H1 (cell line): Measurements from ENCODE around the gene FCAR. TPM values are rescaled to one million over a fixed set of nuclear protein-coding genes. Genes with fewer than 3 reads are reported as not detected.

ENCODE experiments used
- CTCF ChIA-PET: fragments of 300-600 bp; sonication (Branson Sonifier 250); formaldehyde crosslinking; loops from one replicate; lab custom pipeline; 2021; ENCODE audit not compliant: partially characterized antibody; lab: Charles Lee
- POLR2A ChIA-PET: fragments of 300-600 bp; sonication (Branson Sonifier 250); formaldehyde crosslinking; loops from one replicate; lab custom pipeline; 2021; ENCODE audit warnings: inconsistent platforms; ENCODE audit not compliant: partially characterized antibody; lab: Charles Lee
- DNase-seq, 2 experiments: peaks; one replicate each; pipeline versions ENCODE4 v3.0.0 to v3.0.0-alpha.2; 2010 to 2022; ENCODE audit warnings: low spot score in 2 of 2, low read depth in 1 of 2, mixed read lengths in 1 of 2
- FAIRE-seq: peaks from 2 replicates; lab custom pipeline; 2011; peaks lifted over from hg19 to GRCh38; lab: Jason Lieb, UNC
- H2AFZ ChIP-seq: 2 replicates; pipeline ENCODE4 v1.8.1; 2012; ENCODE audit warnings: low read length, inconsistent platforms
- H2AK5ac ChIP-seq: 2 replicates; pipeline ENCODE4 v1.6.1; 2013; ENCODE audit warnings: low read depth, low read length
- H2BK120ac ChIP-seq: replicated peaks from 2 replicates; pipeline ENCODE3; 2013; ENCODE audit warnings: low read depth, low read length, inconsistent platforms
- H2BK12ac ChIP-seq: 2 replicates; pipeline ENCODE4 v1.6.1; 2013; ENCODE audit warnings: low read depth, low read length
- H2BK15ac ChIP-seq: 2 replicates; pipeline ENCODE4 v1.6.1; 2013; ENCODE audit warnings: low read length
- H2BK20ac ChIP-seq: 2 replicates; pipeline ENCODE4 v1.6.1; 2013; ENCODE audit warnings: low read length
- H2BK5ac ChIP-seq: 2 replicates; pipeline ENCODE4 v1.6.1; 2013; ENCODE audit warnings: low read depth, low read length
- H3K14ac ChIP-seq: 2 replicates; pipeline ENCODE4 v1.6.1; 2013; ENCODE audit warnings: inconsistent platforms; ENCODE audit not compliant: insufficient read length
- H3K18ac ChIP-seq: 2 replicates; pipeline ENCODE4 v1.6.1; 2013; ENCODE audit warnings: low read length; ENCODE audit errors: extremely low read depth
- H3K23ac ChIP-seq: 2 replicates; pipeline ENCODE4 v1.6.1; 2013; ENCODE audit warnings: inconsistent platforms; ENCODE audit not compliant: insufficient read length
- H3K23me2 ChIP-seq: 2 replicates; pipeline ENCODE4 v1.6.1; 2013; ENCODE audit warnings: low read depth, low read length
- H3K27ac ChIP-seq: 2 replicates; pipeline ENCODE4 v1.6.1; 2011; ENCODE audit warnings: low read depth, low read length, inconsistent platforms
- H3K27me3 ChIP-seq, 4 experiments: replicated peaks in 1 of 4; 1 replicate in 1 of 4; 2 replicates in 3 of 4; pipeline versions ENCODE4 v1.6.1 to v1.8.1; 2011 to 2013; ENCODE audit warnings: low read length in 3 of 4, mild to moderate bottlenecking in 3 of 4, inconsistent platforms in 2 of 4, mixed read lengths in 2 of 4, moderate library complexity in 1 of 4; ENCODE audit not compliant: control insufficient read depth in 3 of 4, insufficient read depth in 3 of 4; ENCODE audit errors: extremely low read depth in 1 of 4
- H3K36me3 ChIP-seq, 4 experiments: 2 replicates each; pipeline versions ENCODE4 v1.6.1 to v1.8.1; 2011 to 2013; ENCODE audit warnings: mild to moderate bottlenecking in 4 of 4, low read length in 3 of 4, moderate library complexity in 2 of 4, control low read depth in 1 of 4, inconsistent platforms in 1 of 4; ENCODE audit not compliant: insufficient read depth in 4 of 4, control insufficient read depth in 2 of 4
- H3K4ac ChIP-seq: replicated peaks from 2 replicates; pipeline ENCODE3; 2013; ENCODE audit warnings: low read length, low read depth, mixed read lengths, inconsistent platforms; ENCODE audit not compliant: insufficient read length
- H3K4me1 ChIP-seq, 4 experiments: replicated peaks in 1 of 4; 1 replicate in 1 of 4; 2 replicates in 3 of 4; pipeline versions ENCODE4 v1.6.1 to v1.8.1; 2011 to 2013; ENCODE audit warnings: low read length in 3 of 4, inconsistent platforms in 2 of 4, mixed read lengths in 1 of 4; ENCODE audit not compliant: insufficient read depth in 4 of 4, control insufficient read depth in 3 of 4
- H3K4me2 ChIP-seq, 2 experiments: 2 replicates each; pipeline versions ENCODE4 v1.6.1 to v1.8.1; 2011 to 2013; ENCODE audit warnings: low read depth in 2 of 2, low read length in 2 of 2, control low read depth in 1 of 2, inconsistent platforms in 1 of 2, mild to moderate bottlenecking in 1 of 2; ENCODE audit not compliant: insufficient read depth in 1 of 2
- H3K4me3 ChIP-seq, 4 experiments: fragments of 200-600, 300-600 bp in 1 of 4; sonication (generic), shearing (Covaris generic), sonication (Bioruptor Twin) in 1 of 4; 2 replicates each; pipeline versions ENCODE4 v1.5.1 to v1.8.1; 2011 to 2016; ENCODE audit warnings: low read length in 4 of 4, low read depth in 3 of 4, control low read depth in 2 of 4, inconsistent platforms in 2 of 4, mild to moderate bottlenecking in 2 of 4, mixed read lengths in 1 of 4, moderate library complexity in 1 of 4; ENCODE audit not compliant: insufficient read depth in 2 of 4; ENCODE audit errors: extremely low read depth in 1 of 4
- H3K56ac ChIP-seq: replicated peaks from 2 replicates; pipeline ENCODE3; 2013; ENCODE audit warnings: low read depth, mild to moderate bottlenecking, mixed read lengths, low read length, inconsistent platforms; ENCODE audit not compliant: insufficient read length
- H3K79me1 ChIP-seq: 2 replicates; pipeline ENCODE4 v1.6.1; 2013; ENCODE audit warnings: low read depth, low read length, control low read depth
- H3K79me2 ChIP-seq, 2 experiments: 2 replicates each; pipeline versions ENCODE4 v1.6.1 to v1.8.1; 2012 to 2013; ENCODE audit warnings: low read length in 2 of 2, mild to moderate bottlenecking in 2 of 2, inconsistent platforms in 1 of 2; ENCODE audit not compliant: insufficient read depth in 2 of 2, control insufficient read depth in 1 of 2
- H3K9ac ChIP-seq, 4 experiments: replicated peaks in 1 of 4; 1 replicate in 1 of 4; 2 replicates in 3 of 4; pipeline versions ENCODE4 v1.6.1 to v1.8.1; 2011 to 2013; ENCODE audit warnings: low read depth in 3 of 4, low read length in 3 of 4, control low read depth in 2 of 4, mild to moderate bottlenecking in 2 of 4, moderate library complexity in 2 of 4, inconsistent platforms in 1 of 4; ENCODE audit errors: extremely low read depth in 1 of 4
- H3K9me3 ChIP-seq, 2 experiments: 2 replicates each; pipeline versions ENCODE4 v1.6.1 to v1.8.1; 2012 to 2013; ENCODE audit warnings: mild to moderate bottlenecking in 2 of 2, moderate library complexity in 2 of 2, control low read depth in 1 of 2, inconsistent platforms in 1 of 2, low read depth in 1 of 2, low read length in 1 of 2, mixed read lengths in 1 of 2; ENCODE audit not compliant: insufficient read depth in 2 of 2
- H4K20me1 ChIP-seq, 2 experiments: replicated peaks in 1 of 2; 2 replicates each; pipeline versions ENCODE3 to v1.8.1; 2011 to 2013; ENCODE audit warnings: inconsistent platforms in 2 of 2, low read length in 2 of 2, mild to moderate bottlenecking in 1 of 2; ENCODE audit not compliant: insufficient read depth in 2 of 2, control insufficient read depth in 1 of 2
- H4K5ac ChIP-seq: 2 replicates; pipeline ENCODE4 v1.6.1; 2013; ENCODE audit warnings: low read length, low read depth, mixed read lengths, inconsistent platforms; ENCODE audit not compliant: insufficient read length
- H4K8ac ChIP-seq: 2 replicates; pipeline ENCODE4 v1.8.0; 2013; ENCODE audit warnings: mild to moderate bottlenecking, moderate library complexity, low read length, inconsistent platforms; ENCODE audit not compliant: insufficient read depth; ENCODE audit errors: extremely low read depth
- H4K91ac ChIP-seq: replicated peaks from 2 replicates; pipeline ENCODE3; 2013; ENCODE audit warnings: low read length, mixed read lengths, inconsistent platforms; ENCODE audit not compliant: insufficient read length
- CHD1 ChIP-seq: IDR thresholded peaks from 2 replicates; pipeline ENCODE4 v1.6.1; 2012; ENCODE audit warnings: low read depth, low read length, improper control_type of control experiment
- CHD2 ChIP-seq: IDR thresholded peaks from 2 replicates; pipeline ENCODE4 v1.6.1; 2012; ENCODE audit warnings: low read length, improper control_type of control experiment
- EZH2 ChIP-seq: fragments of 200-600 bp; sonication (generic); IDR thresholded peaks from 2 replicates; pipeline ENCODE4 v1.7.1; 2012; ENCODE audit warnings: low read depth, mild to moderate bottlenecking, moderate library complexity, low read length, inconsistent platforms; ENCODE audit not compliant: severe bottlenecking
- FOSL1 ChIP-seq: IDR thresholded peaks from 2 replicates; pipeline ENCODE4 v1.6.1; 2011; ENCODE audit warnings: mild to moderate bottlenecking, low read depth, low read length, moderate library complexity; ENCODE audit not compliant: insufficient read depth
- HDAC6 ChIP-seq: IDR thresholded peaks from one replicate; pipeline ENCODE4 v1.7.1; 2012; ENCODE audit warnings: low read depth, mild to moderate bottlenecking, inconsistent platforms, low read length, moderate library complexity
- JUND ChIP-seq: IDR thresholded peaks from 2 replicates; pipeline ENCODE4 v1.6.1; 2011; ENCODE audit warnings: mild to moderate bottlenecking, improper control_type of control experiment, low read length
- KDM1A ChIP-seq: fragments of 200-600, 300-600 bp; sonication (generic); IDR thresholded peaks from 2 replicates; pipeline ENCODE4 v1.7.1; 2016; ENCODE audit warnings: mild to moderate bottlenecking, low read length, borderline replicate concordance
- POLR2AphosphoS5 ChIP-seq: IDR thresholded peaks from 2 replicates; pipeline ENCODE4 v1.6.1; 2011; ENCODE audit warnings: low read depth, low read length
- POU5F1 ChIP-seq: IDR thresholded peaks from 2 replicates; pipeline ENCODE4 v1.6.1; 2011; ENCODE audit warnings: low read depth, mild to moderate bottlenecking, low read length, moderate library complexity
- RBBP5 ChIP-seq: IDR thresholded peaks from 2 replicates; pipeline ENCODE4 v1.7.1; 2012; ENCODE audit warnings: low read depth, mild to moderate bottlenecking, inconsistent platforms, low read length, moderate library complexity, borderline replicate concordance
- RXRA ChIP-seq: IDR thresholded peaks from 2 replicates; pipeline ENCODE4 v1.6.1; 2011; ENCODE audit warnings: low read depth, mild to moderate bottlenecking, low read length, moderate library complexity; ENCODE audit not compliant: insufficient read depth
- SP1 ChIP-seq: IDR thresholded peaks from 2 replicates; pipeline ENCODE4 v1.6.1; 2011; ENCODE audit warnings: low read depth, low read length
- SRF ChIP-seq: IDR thresholded peaks from 2 replicates; pipeline ENCODE4 v1.6.1; 2011; ENCODE audit warnings: mild to moderate bottlenecking, low read depth, low read length, moderate library complexity
- TAF7 ChIP-seq: optimal IDR thresholded peaks from 2 replicates; pipeline ENCODE3; 2011; ENCODE audit warnings: low read depth, mild to moderate bottlenecking, inconsistent platforms, low read length, moderate library complexity, borderline replicate concordance
- TEAD4 ChIP-seq: IDR thresholded peaks from 2 replicates; pipeline ENCODE4 v1.6.1; 2012; ENCODE audit warnings: low read depth, low read length, inconsistent platforms, mixed read lengths
- WGBS, 2 experiments: shearing (Covaris generic) in 1 of 2; methylation state at CpG; one replicate each; pipeline versions ENCODE4 v1.1.6 to v1.1.7; 2013 to 2015; ENCODE audit warnings: low lambda C conversion rate in 2 of 2, mixed read lengths in 2 of 2, inconsistent platforms in 1 of 2, low coverage in 1 of 2, missing lambda C conversion rate in 1 of 2; ENCODE audit not compliant: insufficient replicate concordance in 2 of 2, insufficient coverage in 1 of 2, insufficient read length in 1 of 2; ENCODE audit errors: extremely low coverage in 1 of 2, missing lambda C conversion rate in 1 of 2; 5-methylcytosine and 5-hydroxymethylcytosine counted together
- polyA plus RNA-seq, 7 experiments: library from polyadenylated mRNA; depleted of rRNA in 3 of 7; stranded (reverse) in 5 of 7; unstranded in 2 of 7; fragments of >200 nt in 5 of 7; fragments of 200-250 nt in 2 of 7; gene quantifications; 1 replicate in 5 of 7; 2 replicates in 1 of 7; 4 replicates in 1 of 7; pipeline versions ENCODE4 v1.2.1 to v1.2.3, GENCODE V29; 2011 to 2013; ENCODE audit warnings: missing spikeins in 2 of 7, mixed read lengths in 2 of 7
- total RNA-seq: library from RNA; stranded (reverse); fragmentation: NEBNext Ultra II Directional; extraction: Animal tissue kit (Norgen Biotek cat#: 25700); gene quantifications from 2 replicates; pipeline ENCODE4 v1.2.1, GENCODE V29; 2021

Gene FCAR
- total and polyA plus RNA-seq, 2 of the 8 experiments (the other 6 are each of a cell fraction or from before 2014, with no cell fraction given), result not detected

- Histone ChIP-seq H3K27me3 (no peaks in the 10 kb centered on the region), H2BK5ac (peak overlapping the region; percentile 60; the same call in 1 of the 2 replicates), H3K18ac (no peak overlapping the region; the same call in 1 of the 2 replicates), H3K23me2 (no peaks in the 10 kb centered on the region; the same call in 1 of the 2 replicates), H2AK5ac (0 out of 2 replicates have a peak overlapping the region, but pooled peaks have one; percentile 53), H3K79me1 (no peaks in the 10 kb centered on the region), H3K36me3 (no peaks in the 10 kb centered on the region), H2BK120ac (no peak overlapping the region), H4K91ac (no peak overlapping the region), H4K5ac (no peak overlapping the region), H2BK12ac (peak overlapping the region; percentile 80; the same call in 1 of the 2 replicates), H3K4me2 (no peak overlapping the region), H3K4ac (no peak overlapping the region), H3K9ac (no peak overlapping the region), H3K14ac (no peak overlapping the region), H2AFZ (no peak overlapping the region), H2BK20ac (0 out of 2 replicates have a peak overlapping the region, but pooled peaks have one; percentile 61), H3K23ac (no peak overlapping the region), H4K20me1 (no peaks in the 10 kb centered on the region), H3K9me3 (no peaks in the 10 kb centered on the region), H3K56ac (no peak overlapping the region), H3K4me1 (peaks cover 0 to 4% (median 0%) of the 10 kb centered on the region in 4 experiments; a peak in 2 of 7 replicates), H3K79me2 (no peaks in the 10 kb centered on the region), H2BK15ac (no peak overlapping the region), H4K8ac (no peak overlapping the region), H3K27ac (no peak overlapping the region), H3K4me3 (no peak overlapping the region)
- POLR2A ChIA-PET, result no interaction called here
- DNase-seq (no peak), FAIRE-seq (no peak)
- CTCF ChIA-PET, result interaction anchor here (1.2 kb wide), 1 partner anchor 15 kb away, joined by 3 read pairs; no protein-coding TSS in a partner anchor
- WGBS, 2 experiments, result 54% methylated on average over 2 of the region's 2 CpGs; no CpG with 5 or more reads in 1 of the 2 experiments
- TF ChIP-seq TAF7 (no peak), RXRA (no peak), RBBP5 (no peak), HDAC6 (no peak), CHD2 (no peak), TEAD4 (no peak), POLR2AphosphoS5 (no peak), FOSL1 (no peak), SP1 (no peak), CHD1 (no peak), SRF (no peak), EZH2 (no peak), JUND (no peak), KDM1A (no peak), POU5F1 (no peak)
Observed at GRCh38 chr19:54896036-54896435, 22.0 kb downstream of the FCAR start.
